K562 (cell line): ENCODE data around the gene HK1. TPM values are rescaled to one million over a fixed set of nuclear protein-coding genes. Genes with fewer than 3 reads are reported as not detected.

Experiments used
- BDP1 ChIP-seq: IDR thresholded peaks from 3 replicates; pipeline ENCODE4 v1.6.1; 2011; ENCODE audit not compliant: insufficient read length, insufficient read depth
- BHLHE40 ChIP-seq: IDR thresholded peaks from 2 replicates; pipeline ENCODE4 v1.6.1; 2011; ENCODE audit warnings: low read length, improper control_type of control experiment
- DMBX1 ChIP-seq: fragments of 250-450 bp; sonication (Bioruptor Pico); IDR thresholded peaks from 2 replicates; pipeline ENCODE4 v1.8.0; 2022; ENCODE audit warnings: inconsistent platforms, mild to moderate bottlenecking, moderate library complexity, borderline replicate concordance
- EWSR1 ChIP-seq: fragments of 450-650 bp; IDR thresholded peaks from 2 replicates; pipeline ENCODE4 v1.6.1; 2018; ENCODE audit warnings: borderline replicate concordance, mild to moderate bottlenecking, low read depth, moderate library complexity; ENCODE audit not compliant: partially characterized antibody
- FUS ChIP-seq: fragments of 200-400 bp; formaldehyde crosslinking; optimal IDR thresholded peaks from 2 replicates; pipeline ENCODE3; 2017; ENCODE audit warnings: low read depth, low read length
- HCFC1 ChIP-seq: IDR thresholded peaks from 2 replicates; pipeline ENCODE4 v1.6.1; 2012; ENCODE audit warnings: low read depth, low read length, improper control_type of control experiment
- HLTF ChIP-seq: fragments of 450-650 bp; IDR thresholded peaks from 2 replicates; pipeline ENCODE4 v1.6.1; 2016
- HMG20B ChIP-seq: fragments of 250-450 bp; sonication (Bioruptor Pico); IDR thresholded peaks from 2 replicates; pipeline ENCODE4 v1.5.0; 2021; ENCODE audit warnings: mild to moderate bottlenecking
- JUNB ChIP-seq: fragments of 450-650 bp; formaldehyde crosslinking; conservative IDR thresholded peaks from 2 replicates; pipeline ENCODE4 v1.4.0; 2020; ENCODE audit warnings: mild to moderate bottlenecking
- MECOM ChIP-seq: fragments of 250-450 bp; sonication (Bioruptor Pico); IDR thresholded peaks from 2 replicates; pipeline ENCODE4 v1.8.0; 2022; ENCODE audit warnings: inconsistent platforms
- NUFIP1 ChIP-seq: fragments of 450-650 bp; IDR thresholded peaks from 2 replicates; pipeline ENCODE4 v1.6.1; 2018; ENCODE audit not compliant: partially characterized antibody
- PHF8 ChIP-seq: fragments of 200-600 bp; sonication (generic); IDR thresholded peaks from 2 replicates; pipeline ENCODE4 v1.6.1; 2012; ENCODE audit warnings: mixed run types, mild to moderate bottlenecking, inconsistent platforms, low read length, moderate library complexity, borderline replicate concordance
- RFX7 ChIP-seq: fragments of 250-450 bp; sonication (Bioruptor Pico); IDR thresholded peaks from 2 replicates; pipeline ENCODE4 v1.5.1; 2021; ENCODE audit warnings: mild to moderate bottlenecking
- SMAD3 ChIP-seq: fragments of 450-650 bp; formaldehyde crosslinking; conservative IDR thresholded peaks from 2 replicates; pipeline ENCODE4 v1.4.0; 2020; ENCODE audit warnings: mild to moderate bottlenecking
- TEAD1 ChIP-seq, 2 experiments: fragments of 450-650 bp in 1 of 2; sonication (generic) in 1 of 2; formaldehyde crosslinking; IDR thresholded peaks; 2 replicates each; pipeline versions ENCODE4 v1.4.0 to v1.8.0; 2020 to 2022; ENCODE audit warnings: mild to moderate bottlenecking in 2 of 2, missing genetic modification reagents in 1 of 2
- TRIM28 ChIP-seq: fragments of 450-650 bp; IDR thresholded peaks from 2 replicates; pipeline ENCODE4 v1.6.1; 2017
- VEZF1 ChIP-seq: fragments of 200-800 bp; sonication (Bioruptor generic); IDR thresholded peaks from 2 replicates; pipeline ENCODE4 v1.6.1; 2017; ENCODE audit warnings: missing genetic modification characterization, missing compliant biosample characterization
- ZNF3 ChIP-seq: fragments of 250-450 bp; sonication (Bioruptor Pico); IDR thresholded peaks from 2 replicates; pipeline ENCODE4 v1.5.0; 2021; ENCODE audit warnings: mild to moderate bottlenecking, moderate library complexity
- ZNF512 ChIP-seq: IDR thresholded peaks from 2 replicates; pipeline ENCODE4 v1.6.1; 2016; ENCODE audit warnings: missing genetic modification characterization, missing compliant biosample characterization
- polyA plus RNA-seq, 8 experiments: library from polyadenylated mRNA; depleted of rRNA in 4 of 8; stranded (reverse) in 5 of 8; unstranded in 3 of 8; fragments of >200 nt; fragmentation: Nextera tagmentation in 2 of 8; fragmentation: Illumina TruSeq in 1 of 8; extraction: Ambion mirVana in 2 of 8; extraction: Trizol in 1 of 8; gene quantifications; 2 replicates each; pipeline versions ENCODE4 v1.2.1 to v1.2.3, GENCODE V29; 2011 to 2014; ENCODE audit warnings: inconsistent platforms in 1 of 8, missing spikeins in 1 of 8
- total RNA-seq, 7 experiments: library from RNA; depleted of rRNA in 6 of 7; stranded (reverse); fragments of >200 nt in 6 of 7; fragmentation: Illumina TruSeq in 2 of 7; extraction: Trizol in 2 of 7; gene quantifications; 2 replicates each; pipeline versions ENCODE4 v1.2.1 to v1.2.3, GENCODE V29; 2011 to 2021; ENCODE audit warnings: low replicate concordance in 1 of 7
- TF ChIP-seq, protein P1 (sequence below), 2 experiments: fragments of 200-800 bp in 1 of 2; sonication (Bioruptor generic) in 1 of 2; sonication (generic) in 1 of 2; formaldehyde crosslinking in 1 of 2; IDR thresholded peaks in 1 of 2; conservative IDR thresholded peaks in 1 of 2; 2 replicates each; pipeline versions ENCODE4 v1.5.0 to v1.6.1; 2016 to 2020; ENCODE audit warnings: missing compliant biosample characterization in 1 of 2, missing genetic modification characterization in 1 of 2, missing genetic modification reagents in 1 of 2
- TF ChIP-seq, protein P2 (sequence below): fragments of 250-450 bp; sonication (Bioruptor Pico); IDR thresholded peaks from 2 replicates; pipeline ENCODE4 v1.5.0; 2020; ENCODE audit warnings: mild to moderate bottlenecking
- TF ChIP-seq, protein P3 (sequence below): sonication (generic); formaldehyde crosslinking; IDR thresholded peaks from 2 replicates; pipeline ENCODE4 v1.4.0; 2020; ENCODE audit warnings: mild to moderate bottlenecking, missing genetic modification reagents

Gene HK1
- total and polyA plus RNA-seq, 9 of the 15 experiments (the other 6 are each of a cell fraction or from before 2014, with no cell fraction given): 29.2 to 444 (median 193) TPM

DNA sequence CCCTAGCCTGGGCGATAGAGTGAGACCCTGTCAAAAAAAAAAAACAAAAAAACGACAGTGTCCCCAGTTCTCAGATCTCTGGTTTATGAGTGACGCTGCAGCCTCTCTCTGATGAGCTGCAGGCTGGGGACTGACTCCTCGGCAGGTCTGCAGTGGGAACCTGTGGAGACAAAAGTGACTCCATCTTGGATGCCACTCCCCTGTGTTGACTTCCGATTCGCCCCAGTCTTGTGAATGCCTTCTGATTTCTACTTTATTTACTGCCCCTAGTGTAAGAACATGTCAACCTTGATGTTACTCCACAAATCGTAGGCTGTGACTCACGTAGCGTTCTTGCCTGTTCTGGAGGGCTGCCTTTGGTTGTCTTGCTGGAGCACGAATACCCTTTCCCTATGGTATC lies 132.2 kb downstream of the HK1 start (continued):
- TF ChIP-seq, protein P1, sequence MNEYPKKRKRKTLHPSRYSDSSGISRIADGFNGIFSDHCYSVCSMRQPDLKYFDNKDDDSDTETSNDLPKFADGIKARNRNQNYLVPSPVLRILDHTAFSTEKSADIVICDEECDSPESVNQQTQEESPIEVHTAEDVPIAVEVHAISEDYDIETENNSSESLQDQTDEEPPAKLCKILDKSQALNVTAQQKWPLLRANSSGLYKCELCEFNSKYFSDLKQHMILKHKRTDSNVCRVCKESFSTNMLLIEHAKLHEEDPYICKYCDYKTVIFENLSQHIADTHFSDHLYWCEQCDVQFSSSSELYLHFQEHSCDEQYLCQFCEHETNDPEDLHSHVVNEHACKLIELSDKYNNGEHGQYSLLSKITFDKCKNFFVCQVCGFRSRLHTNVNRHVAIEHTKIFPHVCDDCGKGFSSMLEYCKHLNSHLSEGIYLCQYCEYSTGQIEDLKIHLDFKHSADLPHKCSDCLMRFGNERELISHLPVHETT (CRISPR knock-in tag; conservative IDR thresholded peaks at IDR 0.05 in 1 of 2, IDR thresholded peaks at IDR 0.05 in 1 of 2): peak in 1 of 2 experiments; percentile 86; a peak in 2 of 4 replicates
- TF ChIP-seq PHF8: no peak
- TF ChIP-seq EWSR1: no peak
- peak; percentile 88 for TF ChIP-seq MECOM (CRISPR knock-in tag)
- TF ChIP-seq JUNB (CRISPR knock-in tag): no peak
- TF ChIP-seq ZNF512 (tag): no peak
- no peak for TF ChIP-seq BHLHE40
- peak; percentile 96 for TF ChIP-seq DMBX1 (CRISPR knock-in tag)
- TF ChIP-seq SMAD3 (CRISPR knock-in tag): peak; percentile 88; the same call in 1 of the 2 replicates
- TF ChIP-seq HMG20B (CRISPR knock-in tag): no peak
- no peak for TF ChIP-seq TRIM28
- TF ChIP-seq BDP1: no peak
- TF ChIP-seq RFX7: no peak
- 0 out of 2 replicates have a peak, but pooled peaks have one; percentile 19 for TF ChIP-seq ZNF3 (CRISPR knock-in tag)
- no peak for TF ChIP-seq HLTF
- TF ChIP-seq TEAD1 (CRISPR knock-in tag; IDR thresholded peaks at IDR 0.05): peak in 1 of 2 experiments; percentile 84; a peak in 2 of 4 replicates
- TF ChIP-seq, protein P2, sequence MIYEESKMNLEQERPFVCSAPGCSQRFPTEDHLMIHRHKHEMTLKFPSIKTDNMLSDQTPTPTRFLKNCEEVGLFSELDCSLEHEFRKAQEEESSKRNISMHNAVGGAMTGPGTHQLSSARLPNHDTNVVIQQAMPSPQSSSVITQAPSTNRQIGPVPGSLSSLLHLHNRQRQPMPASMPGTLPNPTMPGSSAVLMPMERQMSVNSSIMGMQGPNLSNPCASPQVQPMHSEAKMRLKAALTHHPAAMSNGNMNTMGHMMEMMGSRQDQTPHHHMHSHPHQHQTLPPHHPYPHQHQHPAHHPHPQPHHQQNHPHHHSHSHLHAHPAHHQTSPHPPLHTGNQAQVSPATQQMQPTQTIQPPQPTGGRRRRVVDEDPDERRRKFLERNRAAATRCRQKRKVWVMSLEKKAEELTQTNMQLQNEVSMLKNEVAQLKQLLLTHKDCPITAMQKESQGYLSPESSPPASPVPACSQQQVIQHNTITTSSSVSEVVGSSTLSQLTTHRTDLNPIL (CRISPR knock-in tag): peak; percentile 61; the same call in 1 of the 2 replicates
- no peak for TF ChIP-seq NUFIP1
- no peak for TF ChIP-seq VEZF1
- TF ChIP-seq HCFC1: no peak
- TF ChIP-seq FUS: no peak
- TF ChIP-seq, protein P3, sequence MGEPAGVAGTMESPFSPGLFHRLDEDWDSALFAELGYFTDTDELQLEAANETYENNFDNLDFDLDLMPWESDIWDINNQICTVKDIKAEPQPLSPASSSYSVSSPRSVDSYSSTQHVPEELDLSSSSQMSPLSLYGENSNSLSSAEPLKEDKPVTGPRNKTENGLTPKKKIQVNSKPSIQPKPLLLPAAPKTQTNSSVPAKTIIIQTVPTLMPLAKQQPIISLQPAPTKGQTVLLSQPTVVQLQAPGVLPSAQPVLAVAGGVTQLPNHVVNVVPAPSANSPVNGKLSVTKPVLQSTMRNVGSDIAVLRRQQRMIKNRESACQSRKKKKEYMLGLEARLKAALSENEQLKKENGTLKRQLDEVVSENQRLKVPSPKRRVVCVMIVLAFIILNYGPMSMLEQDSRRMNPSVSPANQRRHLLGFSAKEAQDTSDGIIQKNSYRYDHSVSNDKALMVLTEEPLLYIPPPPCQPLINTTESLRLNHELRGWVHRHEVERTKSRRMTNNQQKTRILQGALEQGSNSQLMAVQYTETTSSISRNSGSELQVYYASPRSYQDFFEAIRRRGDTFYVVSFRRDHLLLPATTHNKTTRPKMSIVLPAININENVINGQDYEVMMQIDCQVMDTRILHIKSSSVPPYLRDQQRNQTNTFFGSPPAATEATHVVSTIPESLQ (CRISPR knock-in tag): no peak
